ENCODE data around the gene TDRD1.
"Not testable (repeated sequence)": the region's sequence is repeated elsewhere in the genome, so short reads cannot be mapped to it uniquely, and the experiment has no call there.

The TDRD1 gene

GRCh38 chr10:114143160-114143559 is 36.0 kb upstream of the TDRD1 start:
- H3K4me3 ChIP-seq (ENCODE audit: low read depth, low read length): no peak overlapping the region
- no peak for TF ChIP-seq CTCF (IDR thresholded peaks at IDR 0.05; ENCODE audit: insufficient read depth, low read depth, low read length, missing control alignments)
- DNase-seq (ENCODE audit: low read depth): no peak

- not testable (repeated sequence) for H3K4me3 ChIP-seq (ENCODE audit: low read depth, low read length); DNase-seq (ENCODE audit: low read depth)
Measured at GRCh38 chr10:114149476-114149875, 29.7 kb upstream of the TDRD1 start.

GRCh38 chr10:114151486-114151885 is 27.7 kb upstream of the TDRD1 start:
- no peak overlapping the region for H3K4me3 ChIP-seq (ENCODE audit: low read depth, low read length)
- no peak for TF ChIP-seq CTCF (IDR thresholded peaks at IDR 0.05; ENCODE audit: insufficient read depth, low read depth, low read length, missing control alignments)
- DNase-seq (ENCODE audit: low read depth): no peak

- TF ChIP-seq CTCF (IDR thresholded peaks at IDR 0.05; ENCODE audit: insufficient read depth, low read depth, low read length, missing control alignments): no peak
- DNase-seq (ENCODE audit: low read depth): no peak
- no peak overlapping the region for H3K4me3 ChIP-seq (ENCODE audit: low read depth, low read length)
Measured at GRCh38 chr10:114151892-114152291, 27.3 kb upstream of the TDRD1 start.

- no peak for TF ChIP-seq CTCF (IDR thresholded peaks at IDR 0.05; ENCODE audit: insufficient read depth, low read depth, low read length, missing control alignments)
- no peak for DNase-seq (ENCODE audit: low read depth)
- H3K4me3 ChIP-seq (ENCODE audit: low read depth, low read length): no peak overlapping the region
Measured at GRCh38 chr10:114157912-114158311, 21.2 kb upstream of the TDRD1 start.

GRCh38 chr10:114163062-114163461 is 16.1 kb upstream of the TDRD1 start:
- no peak for TF ChIP-seq CTCF (IDR thresholded peaks at IDR 0.05; ENCODE audit: insufficient read depth, low read depth, low read length, missing control alignments)
- no peak for DNase-seq (ENCODE audit: low read depth)
- H3K4me3 ChIP-seq (ENCODE audit: low read depth, low read length): no peak overlapping the region

GRCh38 chr10:114166043-114166442 is 13.1 kb upstream of the TDRD1 start:
- no peak for DNase-seq (ENCODE audit: low read depth)
- no peak for TF ChIP-seq CTCF (IDR thresholded peaks at IDR 0.05; ENCODE audit: insufficient read depth, low read depth, low read length, missing control alignments)
- H3K4me3 ChIP-seq (ENCODE audit: low read depth, low read length): no peak overlapping the region
